HG03196 (cell line): ENCODE results near the gene PIP4P1.

Source experiments
- ATAC-seq: cut with Tn5 transposase; IDR thresholded peaks from one replicate; pipeline ENCODE4 v1.9.1; 2021; ENCODE audit not compliant: unreplicated experiment

Gene PIP4P1

GRCh38 chr14:20412411-20412810, 48.8 kb downstream of the PIP4P1 start:
- ATAC-seq = peak; percentile 42

DNA sequence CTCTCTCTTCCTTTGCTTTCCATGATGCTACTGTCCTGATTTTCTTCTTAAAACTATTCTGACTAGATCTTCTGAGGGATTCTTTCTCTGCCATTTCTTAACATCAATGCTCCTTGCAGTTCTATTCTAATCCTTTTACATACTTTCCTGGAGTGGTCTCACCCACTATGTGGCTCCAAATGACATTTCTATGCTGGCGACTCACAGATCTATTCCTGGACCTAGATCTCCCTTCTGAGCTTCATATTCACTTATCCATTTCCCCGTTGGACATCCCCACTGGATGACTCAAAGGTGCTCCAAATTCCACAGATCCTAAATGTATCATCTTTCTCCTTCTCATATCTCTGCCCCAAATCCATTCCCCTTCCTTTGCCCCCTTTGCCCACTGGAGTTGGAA, 52.0 kb downstream of the PIP4P1 start:
- ATAC-seq = no peak
